Endothelial cell of umbilical vein (primary cell): ENCODE measurements around the gene RAB1B.

Source experiments
- EZH2 ChIP-seq: IDR thresholded peaks from 2 replicates; pipeline ENCODE4 v1.6.1; 2012; ENCODE audit warnings: borderline replicate concordance, low read depth, mild to moderate bottlenecking, moderate library complexity, low read length, inconsistent platforms; ENCODE audit not compliant: severe bottlenecking
- POLR2A ChIP-seq: IDR thresholded peaks from 2 replicates; pipeline ENCODE4 v1.6.1; 2012; ENCODE audit warnings: low read depth, mild to moderate bottlenecking, control low read depth, low read length
- TF ChIP-seq, protein P1 (sequence below), 2 donors: IDR thresholded peaks; 1 replicate in 1 of 2; 2 replicates in 1 of 2; pipeline ENCODE4 v1.5.1; 2011; ENCODE audit warnings: low read length in 2 of 2, mild to moderate bottlenecking in 2 of 2, moderate library complexity in 2 of 2, control low read depth in 1 of 2, inconsistent platforms in 1 of 2, low read depth in 1 of 2; ENCODE audit not compliant: insufficient read depth in 1 of 2; ENCODE audit errors: extremely low read depth in 1 of 2

GRCh38 chr11:66287211-66287888 lies 18.9 kb downstream of the RAB1B start:
- TF ChIP-seq, protein P1, sequence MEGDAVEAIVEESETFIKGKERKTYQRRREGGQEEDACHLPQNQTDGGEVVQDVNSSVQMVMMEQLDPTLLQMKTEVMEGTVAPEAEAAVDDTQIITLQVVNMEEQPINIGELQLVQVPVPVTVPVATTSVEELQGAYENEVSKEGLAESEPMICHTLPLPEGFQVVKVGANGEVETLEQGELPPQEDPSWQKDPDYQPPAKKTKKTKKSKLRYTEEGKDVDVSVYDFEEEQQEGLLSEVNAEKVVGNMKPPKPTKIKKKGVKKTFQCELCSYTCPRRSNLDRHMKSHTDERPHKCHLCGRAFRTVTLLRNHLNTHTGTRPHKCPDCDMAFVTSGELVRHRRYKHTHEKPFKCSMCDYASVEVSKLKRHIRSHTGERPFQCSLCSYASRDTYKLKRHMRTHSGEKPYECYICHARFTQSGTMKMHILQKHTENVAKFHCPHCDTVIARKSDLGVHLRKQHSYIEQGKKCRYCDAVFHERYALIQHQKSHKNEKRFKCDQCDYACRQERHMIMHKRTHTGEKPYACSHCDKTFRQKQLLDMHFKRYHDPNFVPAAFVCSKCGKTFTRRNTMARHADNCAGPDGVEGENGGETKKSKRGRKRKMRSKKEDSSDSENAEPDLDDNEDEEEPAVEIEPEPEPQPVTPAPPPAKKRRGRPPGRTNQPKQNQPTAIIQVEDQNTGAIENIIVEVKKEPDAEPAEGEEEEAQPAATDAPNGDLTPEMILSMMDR (IDR thresholded peaks at IDR 0.05; ENCODE audit: extremely low read depth in 1 of 2, insufficient read depth in 1 of 2, low read depth in 1 of 2, low read length in 2 of 2): no peak
- TF ChIP-seq POLR2A (no peak), EZH2 (no peak)
